Measurements from ENCODE around the gene HPS1.

Gene HPS1

DNA sequence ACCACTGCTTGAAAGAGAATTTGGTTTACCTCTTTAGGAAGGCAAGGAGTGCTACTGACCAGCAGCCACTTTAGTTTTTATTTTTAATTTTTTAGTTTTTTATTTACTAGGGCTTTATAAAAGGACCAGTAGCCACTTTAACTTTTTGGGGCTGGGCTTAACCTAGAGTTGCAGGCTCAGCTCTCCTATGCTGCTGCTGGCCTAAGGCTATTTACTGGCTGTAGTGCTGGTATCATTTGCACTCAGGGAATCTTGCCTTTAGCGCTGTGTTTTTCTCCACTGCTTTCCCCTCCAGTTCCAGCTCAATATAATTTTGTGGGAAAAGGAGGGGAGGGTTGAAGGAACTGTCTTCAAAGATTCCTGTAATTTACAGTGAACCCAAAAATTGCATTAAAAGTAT, 13.4 kb downstream of the HPS1 start:
- TF ChIP-seq, protein P1, sequence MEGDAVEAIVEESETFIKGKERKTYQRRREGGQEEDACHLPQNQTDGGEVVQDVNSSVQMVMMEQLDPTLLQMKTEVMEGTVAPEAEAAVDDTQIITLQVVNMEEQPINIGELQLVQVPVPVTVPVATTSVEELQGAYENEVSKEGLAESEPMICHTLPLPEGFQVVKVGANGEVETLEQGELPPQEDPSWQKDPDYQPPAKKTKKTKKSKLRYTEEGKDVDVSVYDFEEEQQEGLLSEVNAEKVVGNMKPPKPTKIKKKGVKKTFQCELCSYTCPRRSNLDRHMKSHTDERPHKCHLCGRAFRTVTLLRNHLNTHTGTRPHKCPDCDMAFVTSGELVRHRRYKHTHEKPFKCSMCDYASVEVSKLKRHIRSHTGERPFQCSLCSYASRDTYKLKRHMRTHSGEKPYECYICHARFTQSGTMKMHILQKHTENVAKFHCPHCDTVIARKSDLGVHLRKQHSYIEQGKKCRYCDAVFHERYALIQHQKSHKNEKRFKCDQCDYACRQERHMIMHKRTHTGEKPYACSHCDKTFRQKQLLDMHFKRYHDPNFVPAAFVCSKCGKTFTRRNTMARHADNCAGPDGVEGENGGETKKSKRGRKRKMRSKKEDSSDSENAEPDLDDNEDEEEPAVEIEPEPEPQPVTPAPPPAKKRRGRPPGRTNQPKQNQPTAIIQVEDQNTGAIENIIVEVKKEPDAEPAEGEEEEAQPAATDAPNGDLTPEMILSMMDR (IDR thresholded peaks at IDR 0.05; ENCODE audit: low read depth, low read length, missing control alignments), result no peak
- no peak for DNase-seq (ENCODE audit: low read depth)
- no peak overlapping the region for H3K4me3 ChIP-seq (ENCODE audit: low read depth, low read length)

DNA sequence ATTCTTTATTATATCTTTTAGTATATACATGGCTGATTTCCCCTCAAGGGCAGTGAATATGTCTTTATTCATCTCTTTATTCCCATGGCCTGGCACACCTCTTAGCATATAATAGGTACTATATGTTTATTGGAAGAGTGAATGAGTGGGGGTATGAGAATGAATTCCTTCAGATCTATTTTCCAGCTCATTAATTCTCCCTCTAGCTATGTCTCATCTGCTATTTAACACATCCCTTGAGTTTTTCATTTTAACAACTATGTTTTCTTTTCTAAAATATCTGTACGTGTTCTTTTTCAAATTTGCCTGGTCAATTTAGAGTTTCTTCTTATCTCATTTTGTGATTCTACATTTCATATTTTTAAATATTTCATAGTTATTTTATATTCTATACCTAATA, 14.4 kb downstream of the HPS1 start:
- H3K4me3 ChIP-seq (ENCODE audit: low read depth, low read length), result no peak overlapping the region
- no peak for DNase-seq (ENCODE audit: low read depth)
- TF ChIP-seq, protein P1 (IDR thresholded peaks at IDR 0.05; ENCODE audit: low read depth, low read length, missing control alignments), result no peak

DNA sequence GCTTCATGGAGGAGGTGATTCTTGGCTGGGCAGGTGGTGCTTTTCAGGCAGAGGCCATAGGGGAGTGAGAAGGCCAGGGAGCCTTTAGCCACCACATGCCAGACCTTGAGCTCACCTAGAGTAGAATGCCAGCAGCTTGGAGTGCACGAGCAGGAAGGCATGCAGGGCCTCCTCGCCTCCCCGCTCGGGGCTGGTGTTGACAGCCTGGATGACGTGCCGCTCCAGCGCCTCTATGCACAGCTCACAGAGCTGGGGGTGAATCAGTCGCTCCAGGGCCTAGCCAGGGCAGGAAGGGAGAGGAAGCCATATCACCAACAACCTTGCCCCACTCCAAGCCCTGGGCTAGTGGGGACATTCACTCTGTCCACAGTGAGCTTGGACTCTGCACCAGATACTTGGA, 15.7 kb downstream of the HPS1 start:
- no peak overlapping the region for H3K4me3 ChIP-seq (ENCODE audit: low read depth, low read length)
- TF ChIP-seq, protein P1 (IDR thresholded peaks at IDR 0.05; ENCODE audit: low read depth, low read length, missing control alignments), result no peak
- no peak for DNase-seq (ENCODE audit: low read depth)

DNA sequence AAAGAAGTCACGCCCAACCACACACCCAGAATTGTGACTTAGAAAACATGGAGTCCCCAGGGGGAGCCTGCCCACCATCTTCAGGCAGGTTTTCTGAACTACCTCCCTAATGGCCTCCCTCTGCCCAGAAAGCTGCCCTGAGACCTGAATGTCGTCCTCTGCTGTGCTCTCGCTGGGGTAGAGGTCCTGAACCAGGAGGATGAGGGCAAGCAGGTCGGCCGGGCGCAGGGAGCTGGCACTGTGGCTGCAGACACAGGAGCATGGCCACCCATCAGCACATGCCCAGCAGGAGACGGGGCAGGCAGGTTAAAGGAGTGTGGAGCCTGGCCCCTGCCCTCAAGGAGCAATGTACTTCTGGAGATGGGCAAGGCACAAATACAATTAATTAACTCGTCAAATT, 16.3 kb downstream of the HPS1 start:
- no peak for DNase-seq (ENCODE audit: low read depth)
- no peak overlapping the region for H3K4me3 ChIP-seq (ENCODE audit: low read depth, low read length)
- TF ChIP-seq, protein P1 (IDR thresholded peaks at IDR 0.05; ENCODE audit: low read depth, low read length, missing control alignments), result no peak

DNA sequence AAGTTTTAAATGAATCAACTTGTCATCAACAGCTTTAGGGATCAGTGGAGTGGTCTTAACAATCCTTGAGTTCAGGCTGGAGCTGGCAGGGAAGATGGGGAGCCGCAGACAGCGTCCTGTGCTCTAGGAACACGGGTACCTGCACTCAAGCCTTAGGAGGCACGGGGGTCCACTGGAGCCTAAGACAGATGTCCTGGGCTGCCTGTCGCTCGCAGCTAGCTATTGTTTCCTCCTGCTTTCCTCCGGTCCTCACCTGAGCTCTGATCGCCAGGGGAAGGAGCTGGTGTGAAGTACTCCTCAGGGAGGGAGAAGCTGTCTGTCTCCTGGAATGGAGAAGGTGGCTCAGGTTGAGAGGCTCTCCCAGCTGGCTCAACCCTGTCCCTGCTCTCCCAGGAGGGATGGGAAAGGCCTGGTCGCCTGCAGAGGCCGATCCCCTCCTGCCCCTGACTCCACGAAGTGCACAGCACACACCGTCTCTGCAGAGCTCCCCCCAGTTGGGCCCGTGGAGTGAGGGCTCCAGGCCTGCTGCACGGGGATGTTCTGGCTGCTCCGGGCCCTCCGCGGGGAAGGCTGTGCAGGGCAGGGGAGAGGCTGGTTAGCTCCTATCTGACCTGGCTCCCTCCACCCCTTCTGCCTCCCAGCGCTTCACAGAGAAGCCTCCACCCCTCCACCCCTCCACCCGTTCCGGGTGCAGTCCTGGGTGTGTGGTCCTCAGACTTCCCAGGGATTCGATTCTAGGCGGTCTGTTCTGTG, 17.2 kb downstream of the HPS1 start:
- no peak overlapping the region for H3K4me3 ChIP-seq (ENCODE audit: low read depth, low read length)
- no peak for DNase-seq (ENCODE audit: low read depth)
- TF ChIP-seq, protein P1 (IDR thresholded peaks at IDR 0.05; ENCODE audit: low read depth, low read length, missing control alignments), result no peak

DNA sequence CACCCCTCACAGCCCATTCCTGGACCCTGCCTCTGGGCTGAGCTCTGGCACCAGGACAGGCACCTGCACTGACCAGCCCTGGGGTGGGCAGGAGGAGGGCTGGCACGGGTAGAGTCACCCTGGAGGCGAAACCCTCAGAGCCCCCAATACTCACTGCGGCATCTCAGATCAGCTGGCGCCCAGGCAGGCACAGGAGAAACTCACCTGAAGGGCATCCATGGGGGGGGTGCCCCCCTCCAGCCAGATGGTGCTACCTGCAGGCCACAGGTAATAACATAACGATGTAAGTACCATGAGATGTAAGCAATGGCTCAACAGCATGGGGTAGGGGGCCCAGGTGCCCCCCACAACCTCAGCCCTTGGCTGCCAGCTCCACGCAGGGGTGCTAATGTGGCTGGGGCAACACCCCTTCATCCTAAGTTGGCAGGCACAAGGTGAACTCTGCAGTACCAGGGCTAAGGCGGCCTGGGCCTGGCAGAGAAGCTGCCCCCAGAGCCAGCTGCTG, 19.7 kb downstream of the HPS1 start:
- no peak overlapping the region for H3K4me3 ChIP-seq (ENCODE audit: low read depth, low read length)
- TF ChIP-seq, protein P1 (IDR thresholded peaks at IDR 0.05; ENCODE audit: low read depth, low read length, missing control alignments), result no peak
- no peak for DNase-seq (ENCODE audit: low read depth)
